Stimulated activated naive CD8-positive, alpha-beta T cell treated with anti-CD3 and anti-CD28 coated beads, Interleukin-15, Interleukin-2, amounts not matched to agents 100 ng/mL and 50 ng/mL, for 24 hours (primary cell): ENCODE data around the gene TCOF1.
A peak's percentile ranks its signal among the peaks of the same experiment; 100 is the strongest.

Experiments used
- H3K27ac Mint-ChIP-seq: one replicate; pipeline ENCODE4 v1.8.0; 2021; ENCODE audit warnings: mild to moderate bottlenecking, mixed read lengths
- H3K27me3 Mint-ChIP-seq: one replicate; pipeline ENCODE4 v1.8.0; 2021; ENCODE audit warnings: mixed read lengths
- H3K36me3 Mint-ChIP-seq: one replicate; pipeline ENCODE4 v1.8.0; 2021; ENCODE audit warnings: low read depth, mixed read lengths
- H3K4me1 Mint-ChIP-seq: one replicate; pipeline ENCODE4 v1.8.0; 2021; ENCODE audit warnings: low read depth, mixed read lengths
- H3K4me3 Mint-ChIP-seq: one replicate; pipeline ENCODE4 v1.8.0; 2021; ENCODE audit warnings: mild to moderate bottlenecking, mixed read lengths
- H3K9me3 Mint-ChIP-seq: one replicate; pipeline ENCODE4 v1.8.0; 2021; ENCODE audit warnings: mixed read lengths

Gene TCOF1

DNA sequence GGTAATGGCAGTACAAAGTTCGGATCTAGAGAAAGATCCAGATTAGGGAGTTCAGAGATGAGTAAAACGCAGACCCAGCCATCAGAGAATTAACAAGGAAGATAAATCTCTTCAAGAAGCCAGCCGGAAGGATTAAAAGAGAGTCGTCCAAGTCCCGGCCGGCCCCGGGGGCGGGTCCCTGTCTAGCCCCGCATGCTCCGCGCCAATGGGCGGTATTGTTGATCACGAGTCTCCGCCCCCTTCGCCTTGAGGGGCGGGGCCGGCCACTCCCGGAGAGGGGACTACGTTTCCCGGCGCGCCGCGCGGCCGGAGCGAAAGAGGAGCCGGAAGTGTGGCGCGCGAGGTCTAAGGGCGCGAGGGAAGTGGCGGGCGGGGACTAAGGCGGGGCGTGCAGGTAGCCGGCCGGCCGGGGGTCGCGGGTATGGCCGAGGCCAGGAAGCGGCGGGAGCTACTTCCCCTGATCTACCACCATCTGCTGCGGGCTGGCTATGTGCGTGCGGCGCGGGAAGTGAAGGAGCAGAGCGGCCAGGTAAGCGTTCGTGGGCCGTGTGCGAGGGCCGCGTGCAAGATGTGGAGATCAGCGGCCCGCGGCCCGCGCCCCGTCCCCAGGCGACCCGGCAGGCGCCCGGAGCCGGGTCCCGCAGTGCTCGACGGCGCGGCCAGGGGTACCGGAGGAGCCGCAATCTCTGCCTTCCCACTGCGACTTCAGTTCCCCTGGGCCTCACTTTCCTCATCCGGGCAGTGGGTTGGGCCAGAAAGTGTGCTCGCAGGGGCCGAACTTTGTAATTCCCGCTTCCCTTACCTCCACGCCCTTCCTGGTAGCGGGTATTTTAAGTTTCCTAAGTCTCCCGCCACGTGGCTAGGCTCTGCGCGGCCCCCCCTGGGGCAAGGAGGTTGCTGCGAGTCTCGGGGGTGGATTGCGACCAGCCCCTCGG is at the start of gene TCOF1:
TCOF1 (plus strand) TSS at position 372 of the 935 bp plus-strand sequence; CDS start at position 422, 50 bp downstream.
- H3K27ac Mint-ChIP-seq, result peak within 1 kb of the TSS; percentile 92
- peaks cover 29% of the 10 kb centered on the region for H3K36me3 Mint-ChIP-seq
- H3K9me3 Mint-ChIP-seq, result no peaks in the 10 kb centered on the region
- H3K4me3 Mint-ChIP-seq, result peak within 1 kb of the TSS; percentile 90
- H3K27me3 Mint-ChIP-seq, result no peaks in the 10 kb centered on the region
- peaks cover 48% of the 10 kb centered on the region for H3K4me1 Mint-ChIP-seq

DNA sequence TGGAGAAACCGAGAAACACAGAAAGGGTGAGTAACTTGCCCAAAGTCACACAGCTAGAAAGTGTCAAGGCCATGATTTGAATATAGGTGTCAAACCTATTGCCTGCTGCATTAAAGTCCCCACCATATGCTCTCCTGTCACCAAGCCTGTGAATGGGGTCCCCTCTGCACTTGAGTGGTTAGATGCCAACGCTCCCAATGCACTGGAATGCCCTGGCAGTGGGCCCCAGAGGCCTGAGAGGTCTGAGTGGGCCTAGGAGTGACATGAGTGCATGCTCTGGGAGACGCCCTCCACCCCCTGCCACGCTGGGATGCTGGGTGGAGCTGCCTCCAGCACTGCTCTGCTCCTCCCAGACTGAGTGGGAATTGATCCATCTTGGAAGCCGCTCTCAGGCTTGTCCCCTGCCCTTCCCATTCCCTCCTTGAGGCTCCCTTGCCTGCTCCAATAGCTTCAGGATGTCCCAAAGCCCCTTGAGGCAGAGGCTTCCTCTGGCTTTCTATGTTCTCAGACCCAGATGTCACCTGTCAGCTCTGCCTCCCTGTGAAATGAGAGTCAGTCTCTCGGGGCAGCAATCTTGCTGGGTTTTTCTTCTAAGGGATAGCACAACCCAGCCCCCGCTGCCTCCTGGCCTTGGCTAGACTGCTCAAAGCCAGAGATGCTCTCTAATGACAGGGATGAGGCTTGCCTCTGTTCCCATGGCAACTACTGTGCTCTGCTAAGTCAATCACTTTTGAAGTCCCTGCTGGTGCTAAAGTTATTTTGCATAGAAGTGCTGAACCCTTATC is 48.2 kb upstream of the TCOF1 start:
- H3K27me3 Mint-ChIP-seq, result peaks cover 4% of the 10 kb centered on the region
- H3K27ac Mint-ChIP-seq, result no peak overlapping the region
- H3K36me3 Mint-ChIP-seq, result no peaks in the 10 kb centered on the region
- no peaks in the 10 kb centered on the region for H3K4me1 Mint-ChIP-seq
- no peak overlapping the region for H3K4me3 Mint-ChIP-seq
- H3K9me3 Mint-ChIP-seq, result no peaks in the 10 kb centered on the region

DNA sequence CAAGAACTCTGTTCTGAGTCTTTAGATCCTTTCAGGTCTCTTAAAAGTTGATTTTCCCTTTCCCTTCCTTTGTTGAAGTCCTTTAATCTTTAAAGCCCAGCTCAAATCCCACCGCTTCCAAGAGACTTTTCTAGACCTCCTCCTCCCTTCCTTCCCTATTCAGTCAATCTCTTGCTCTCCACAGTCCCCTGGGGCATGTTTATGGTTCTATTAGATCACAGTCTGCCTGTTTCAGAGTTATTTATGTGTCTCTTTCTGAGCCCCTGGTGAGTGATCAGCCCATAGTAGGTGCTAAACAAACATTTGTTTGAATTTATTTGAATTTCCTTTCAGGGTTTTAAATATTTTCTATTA is 47.6 kb upstream of the TCOF1 start:
- no peaks in the 10 kb centered on the region for H3K9me3 Mint-ChIP-seq
- H3K36me3 Mint-ChIP-seq, result no peaks in the 10 kb centered on the region
- no peak overlapping the region for H3K4me3 Mint-ChIP-seq
- H3K27me3 Mint-ChIP-seq, result peaks cover 3% of the 10 kb centered on the region
- no peaks in the 10 kb centered on the region for H3K4me1 Mint-ChIP-seq
- H3K27ac Mint-ChIP-seq, result no peak overlapping the region

GRCh38 chr5:150310246-150310645 is 47.3 kb upstream of the TCOF1 start:
- H3K4me3 Mint-ChIP-seq, result no peak overlapping the region
- no peaks in the 10 kb centered on the region for H3K36me3 Mint-ChIP-seq
- H3K27me3 Mint-ChIP-seq, result peaks cover 3% of the 10 kb centered on the region
- no peaks in the 10 kb centered on the region for H3K4me1 Mint-ChIP-seq
- no peaks in the 10 kb centered on the region for H3K9me3 Mint-ChIP-seq
- H3K27ac Mint-ChIP-seq, result no peak overlapping the region

DNA sequence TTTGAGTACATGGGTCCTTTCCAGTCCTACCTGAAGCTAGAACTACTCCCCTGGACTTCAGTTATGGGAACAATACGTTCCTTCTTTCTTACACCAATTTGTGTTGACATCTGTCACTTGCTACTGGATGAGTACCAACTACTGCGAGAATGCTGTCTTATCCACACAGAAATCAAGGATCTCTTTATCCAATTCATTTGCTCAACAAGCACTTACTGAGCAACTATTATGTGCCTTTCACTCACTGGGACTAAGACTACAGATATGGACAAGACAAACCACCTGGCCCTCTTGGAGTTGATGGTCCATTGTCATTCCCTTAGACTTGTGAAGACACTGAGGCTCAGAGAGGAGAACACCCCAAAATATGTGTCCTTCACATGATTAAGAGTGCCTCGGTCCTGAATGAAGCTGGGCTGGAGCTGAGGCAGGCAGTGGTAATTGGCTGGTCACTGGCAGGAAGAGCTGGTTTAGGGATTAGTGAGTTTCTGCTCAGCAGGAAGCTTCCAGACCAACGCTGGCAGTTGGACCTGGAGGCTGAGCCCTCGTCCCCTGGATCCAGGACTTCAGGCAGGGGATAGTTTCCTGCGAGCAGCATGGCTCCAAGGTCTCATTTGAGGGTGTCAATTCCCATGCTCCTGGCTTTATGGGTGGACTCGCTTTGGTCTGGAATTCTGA is 46.3 kb upstream of the TCOF1 start:
- Mint-ChIP-seq H3K27me3 (peaks cover 3% of the 10 kb centered on the region), H3K27ac (no peak overlapping the region), H3K36me3 (no peaks in the 10 kb centered on the region), H3K4me1 (no peaks in the 10 kb centered on the region), H3K9me3 (no peaks in the 10 kb centered on the region), H3K4me3 (no peak overlapping the region)

DNA sequence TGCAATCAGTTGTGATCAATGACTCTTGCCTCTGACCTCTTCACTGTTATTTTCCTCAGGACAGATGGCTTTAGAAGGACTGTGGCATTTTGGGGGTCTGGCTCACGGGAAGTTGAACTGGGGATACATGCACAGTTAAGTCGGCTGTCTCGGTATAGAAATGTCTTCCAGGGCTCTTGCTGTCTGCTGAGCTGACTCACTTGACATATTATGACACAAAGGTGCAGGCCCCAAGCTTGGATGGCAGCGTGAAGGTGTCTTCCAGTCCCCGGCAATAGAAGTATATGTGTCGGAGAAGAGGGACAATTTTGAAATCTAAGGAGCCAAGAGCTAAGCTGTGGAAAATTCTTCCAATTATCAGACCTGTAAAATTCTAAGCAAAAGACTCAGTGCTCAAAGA is 45.0 kb upstream of the TCOF1 start:
- no peak overlapping the region for H3K4me3 Mint-ChIP-seq
- H3K36me3 Mint-ChIP-seq, result no peaks in the 10 kb centered on the region
- H3K9me3 Mint-ChIP-seq, result no peaks in the 10 kb centered on the region
- peaks cover 3% of the 10 kb centered on the region for H3K4me1 Mint-ChIP-seq
- H3K27ac Mint-ChIP-seq, result no peak overlapping the region
- H3K27me3 Mint-ChIP-seq, result peaks cover 3% of the 10 kb centered on the region

DNA sequence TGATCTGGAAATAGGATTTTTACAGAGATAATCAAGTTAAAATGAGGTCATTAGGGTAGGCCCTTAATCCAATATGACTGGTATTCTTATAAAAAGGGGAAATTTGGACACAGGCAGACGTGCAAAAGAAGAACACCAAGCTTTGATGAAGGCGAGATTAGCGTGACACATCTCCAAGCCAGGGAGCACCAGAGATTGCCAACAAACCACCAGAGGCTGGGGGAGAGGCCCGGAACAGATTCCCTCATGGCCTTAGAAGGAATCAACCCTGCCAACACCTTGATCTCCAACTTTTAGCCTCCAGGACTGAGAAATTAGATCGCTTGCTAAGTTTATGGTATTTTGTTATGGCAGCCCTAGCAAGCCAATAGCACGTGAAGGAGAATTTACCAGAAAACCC is 44.0 kb upstream of the TCOF1 start:
- H3K36me3 Mint-ChIP-seq, result no peaks in the 10 kb centered on the region
- no peaks in the 10 kb centered on the region for H3K9me3 Mint-ChIP-seq
- no peak overlapping the region for H3K27ac Mint-ChIP-seq
- H3K4me3 Mint-ChIP-seq, result no peak overlapping the region
- H3K4me1 Mint-ChIP-seq, result peaks cover 3% of the 10 kb centered on the region
- H3K27me3 Mint-ChIP-seq, result peaks cover 3% of the 10 kb centered on the region

DNA sequence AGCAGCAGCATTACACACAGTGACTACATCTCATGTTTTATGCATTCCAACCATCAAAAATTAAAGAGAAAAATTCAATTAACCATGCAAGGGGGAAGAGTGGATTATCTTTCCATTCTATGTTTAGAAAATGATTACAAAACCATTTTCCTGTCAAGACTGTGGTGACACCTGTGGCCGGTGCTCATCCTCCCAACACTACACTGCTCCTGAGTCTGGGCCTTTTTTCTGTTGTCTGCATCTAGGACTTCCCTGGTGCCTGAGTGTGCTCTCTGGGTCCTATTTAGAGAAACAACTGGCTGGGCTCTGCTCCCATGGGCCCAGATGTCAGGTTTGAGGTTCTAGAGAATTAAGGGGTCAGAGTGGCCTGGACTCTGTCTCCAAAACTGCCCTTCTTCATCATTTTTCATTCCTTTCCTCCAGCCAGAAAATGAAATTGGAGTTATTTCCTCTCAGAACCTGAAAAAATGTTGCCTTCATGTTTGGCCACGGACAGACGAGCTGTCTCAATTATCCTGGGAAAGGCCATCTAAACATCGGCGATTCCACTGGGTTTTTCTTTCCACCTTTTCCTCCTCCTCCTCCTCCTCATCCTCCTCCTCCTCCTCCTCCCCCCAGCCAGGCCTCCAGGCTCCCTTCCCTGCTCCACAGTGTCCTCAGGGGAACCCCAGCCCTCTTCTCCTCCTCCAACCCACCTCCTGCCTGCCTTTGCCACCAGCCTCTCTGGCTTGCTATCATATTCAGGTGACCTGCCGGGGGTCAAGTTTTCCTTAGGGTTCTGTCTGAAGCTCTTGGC is 43.4 kb upstream of the TCOF1 start:
- no peaks in the 10 kb centered on the region for H3K36me3 Mint-ChIP-seq
- peaks cover 3% of the 10 kb centered on the region for H3K27me3 Mint-ChIP-seq
- no peak overlapping the region for H3K27ac Mint-ChIP-seq
- H3K4me1 Mint-ChIP-seq, result peaks cover 3% of the 10 kb centered on the region
- H3K4me3 Mint-ChIP-seq, result no peak overlapping the region
- H3K9me3 Mint-ChIP-seq, result no peaks in the 10 kb centered on the region

- Mint-ChIP-seq H3K36me3 (no peaks in the 10 kb centered on the region), H3K4me1 (peaks cover 3% of the 10 kb centered on the region), H3K27ac (no peak overlapping the region), H3K4me3 (no peak overlapping the region), H3K27me3 (peaks cover 3% of the 10 kb centered on the region), H3K9me3 (no peaks in the 10 kb centered on the region)
Observed at GRCh38 chr5:150315245-150315644, 42.3 kb upstream of the TCOF1 start.

DNA sequence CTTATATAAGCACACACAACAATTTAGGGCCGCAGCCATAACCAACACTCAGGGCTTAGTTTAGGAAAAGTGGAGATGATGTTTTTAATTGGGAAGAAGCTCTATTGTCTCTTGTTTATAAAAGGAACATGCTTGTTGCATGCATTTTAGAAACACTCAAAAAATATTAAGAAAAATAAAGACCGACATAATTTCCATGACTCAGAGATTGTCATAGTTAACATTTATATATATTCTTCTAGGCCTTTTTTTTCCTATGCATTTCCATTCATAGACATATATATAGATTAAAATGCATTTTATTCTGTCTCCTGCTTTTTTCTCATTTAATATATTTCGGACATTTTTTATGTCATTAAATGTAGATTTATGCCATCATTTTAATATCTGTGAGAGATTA is 41.2 kb upstream of the TCOF1 start:
- H3K4me3 Mint-ChIP-seq, result no peak overlapping the region
- no peaks in the 10 kb centered on the region for H3K36me3 Mint-ChIP-seq
- no peaks in the 10 kb centered on the region for H3K9me3 Mint-ChIP-seq
- no peak overlapping the region for H3K27ac Mint-ChIP-seq
- peaks cover 3% of the 10 kb centered on the region for H3K4me1 Mint-ChIP-seq
- no peaks in the 10 kb centered on the region for H3K27me3 Mint-ChIP-seq

DNA sequence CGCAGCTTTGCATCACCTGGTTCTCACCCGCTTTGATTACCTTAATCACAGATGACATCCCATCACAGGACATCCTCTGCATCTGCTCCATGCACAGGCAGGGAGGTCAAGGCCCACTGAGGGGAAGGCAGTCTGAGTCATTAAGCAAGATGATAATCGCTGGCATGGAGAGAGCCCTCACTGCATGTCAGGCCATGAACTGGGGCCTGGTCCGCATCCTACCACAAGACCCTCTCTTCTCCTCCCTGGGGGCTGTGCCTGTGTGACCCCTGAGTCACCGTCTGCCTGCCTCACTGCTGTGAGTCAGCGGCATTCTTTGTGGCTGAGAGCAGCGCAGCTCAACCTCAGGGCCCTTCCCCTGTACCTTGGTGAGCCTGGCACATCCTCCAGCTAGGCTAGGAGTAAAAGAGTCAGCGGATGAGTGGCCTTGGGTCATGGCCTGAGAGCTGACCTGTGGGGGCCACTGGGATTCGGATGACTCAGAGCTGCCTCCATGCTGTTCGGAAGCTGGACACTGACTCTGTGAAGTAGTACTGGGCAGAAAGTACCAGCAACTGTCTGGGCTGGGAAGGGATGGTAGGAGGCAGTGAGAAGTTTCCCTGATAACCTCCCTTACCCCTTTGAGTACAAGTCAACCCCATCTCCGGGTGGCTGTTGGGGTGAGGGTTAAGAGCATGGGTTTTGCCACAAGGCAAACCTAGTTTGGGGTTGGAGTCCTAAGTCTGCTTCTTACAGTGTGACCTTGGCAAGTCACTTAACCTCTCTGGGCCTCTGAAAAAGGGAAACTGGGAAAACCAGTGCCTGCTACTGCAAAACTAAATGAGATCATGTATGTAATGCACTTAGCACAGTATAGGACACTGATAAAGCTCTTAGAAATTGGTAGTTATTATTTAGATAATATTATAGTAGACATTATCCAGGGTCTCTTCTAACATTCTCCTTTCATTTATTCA is 40.2 kb upstream of the TCOF1 start:
- no peak overlapping the region for H3K27ac Mint-ChIP-seq
- H3K36me3 Mint-ChIP-seq, result no peaks in the 10 kb centered on the region
- H3K27me3 Mint-ChIP-seq, result no peaks in the 10 kb centered on the region
- peaks cover 4% of the 10 kb centered on the region for H3K9me3 Mint-ChIP-seq
- no peak overlapping the region for H3K4me3 Mint-ChIP-seq
- peaks cover 3% of the 10 kb centered on the region for H3K4me1 Mint-ChIP-seq

- no peaks in the 10 kb centered on the region for H3K27me3 Mint-ChIP-seq
- H3K9me3 Mint-ChIP-seq, result peaks cover 4% of the 10 kb centered on the region
- no peak overlapping the region for H3K27ac Mint-ChIP-seq
- no peaks in the 10 kb centered on the region for H3K36me3 Mint-ChIP-seq
- peaks cover 3% of the 10 kb centered on the region for H3K4me1 Mint-ChIP-seq
- H3K4me3 Mint-ChIP-seq, result no peak overlapping the region
Observed at GRCh38 chr5:150318613-150319483, 38.6 kb upstream of the TCOF1 start.

GRCh38 chr5:150319484-150319790 is 38.1 kb upstream of the TCOF1 start:
- no peak overlapping the region for H3K27ac Mint-ChIP-seq
- no peak overlapping the region for H3K4me3 Mint-ChIP-seq
- peaks cover 4% of the 10 kb centered on the region for H3K9me3 Mint-ChIP-seq
- no peaks in the 10 kb centered on the region for H3K36me3 Mint-ChIP-seq
- H3K27me3 Mint-ChIP-seq, result no peaks in the 10 kb centered on the region
- peaks cover 3% of the 10 kb centered on the region for H3K4me1 Mint-ChIP-seq
